HEK293T (cell line): ENCODE measurements around the gene DDX11.

ENCODE experiments used
- CTCF ChIA-PET: fragments of 350-600 bp; formaldehyde crosslinking; extraction: SDS; loops from one replicate; lab custom pipeline; 2021; ENCODE audit warnings: antibody characterized with exemption, inconsistent platforms; lab: Yijun Ruan, JAX
- POLR2A ChIA-PET: fragments of 350-600 bp; formaldehyde crosslinking; extraction: SDS; loops from one replicate; lab custom pipeline; 2020; ENCODE audit warnings: antibody characterized with exemption, inconsistent platforms; lab: Yijun Ruan, JAX
- DNase-seq: peaks from one replicate; pipeline ENCODE4 v3.0.0; 2012; ENCODE audit warnings: mixed read lengths; ENCODE audit errors: extremely low spot score
- ARNT ChIP-seq: fragments of 450-650 bp; IDR thresholded peaks from 2 replicates; pipeline ENCODE4 v1.6.1; 2017; ENCODE audit warnings: mild to moderate bottlenecking
- BHLHE40 ChIP-seq: fragments of 450-650 bp; IDR thresholded peaks from 2 replicates; pipeline ENCODE4 v1.6.1; 2016; ENCODE audit warnings: mild to moderate bottlenecking, moderate library complexity, borderline replicate concordance
- CTBP1 ChIP-seq: fragments of 450-650 bp; IDR thresholded peaks from 2 replicates; pipeline ENCODE4 v1.6.1; 2016; ENCODE audit warnings: borderline replicate concordance
- ELF4 ChIP-seq: fragments of 450-650 bp; IDR thresholded peaks from 2 replicates; pipeline ENCODE4 v1.6.1; 2017; ENCODE audit warnings: antibody characterized with exemption
- FOXA1 ChIP-seq: fragments of 450-650 bp; IDR thresholded peaks from 2 replicates; pipeline ENCODE4 v1.6.1; 2016; ENCODE audit warnings: mild to moderate bottlenecking
- FOXK2 ChIP-seq: fragments of 450-650 bp; IDR thresholded peaks from 2 replicates; pipeline ENCODE4 v1.6.1; 2016; ENCODE audit warnings: mild to moderate bottlenecking
- FOXM1 ChIP-seq: fragments of 450-650 bp; IDR thresholded peaks from 2 replicates; pipeline ENCODE4 v1.6.1; 2017; ENCODE audit warnings: mild to moderate bottlenecking, borderline replicate concordance
- HDGF ChIP-seq: fragments of 450-650 bp; IDR thresholded peaks from 2 replicates; pipeline ENCODE4 v1.6.1; 2017; ENCODE audit warnings: antibody characterized with exemption, borderline replicate concordance
- L3MBTL2 ChIP-seq: fragments of 450-650 bp; conservative IDR thresholded peaks from 2 replicates; pipeline ENCODE4 v1.6.1; 2016; ENCODE audit warnings: mild to moderate bottlenecking
- LEF1 ChIP-seq: fragments of 450-650 bp; IDR thresholded peaks from 2 replicates; pipeline ENCODE4 v1.6.1; 2017; ENCODE audit warnings: mild to moderate bottlenecking, borderline replicate concordance
- NFRKB ChIP-seq: fragments of 450-650 bp; IDR thresholded peaks from 2 replicates; pipeline ENCODE4 v1.6.1; 2016; ENCODE audit warnings: mild to moderate bottlenecking, moderate library complexity
- SP1 ChIP-seq: fragments of 450-650 bp; IDR thresholded peaks from 2 replicates; pipeline ENCODE4 v1.6.1; 2017
- SUZ12 ChIP-seq: fragments of 450-650 bp; IDR thresholded peaks from 2 replicates; pipeline ENCODE4 v1.6.1; 2016; ENCODE audit warnings: mild to moderate bottlenecking
- TARDBP ChIP-seq: fragments of 450-650 bp; IDR thresholded peaks from 2 replicates; pipeline ENCODE4 v1.6.1; 2016
- ZNF384 ChIP-seq: fragments of 450-650 bp; IDR thresholded peaks from 2 replicates; pipeline ENCODE4 v1.6.1; 2016
- TF ChIP-seq, protein P1 (sequence below): fragments of 450-650 bp; IDR thresholded peaks from 2 replicates; pipeline ENCODE4 v1.6.1; 2016

DDX11 gene

DNA sequence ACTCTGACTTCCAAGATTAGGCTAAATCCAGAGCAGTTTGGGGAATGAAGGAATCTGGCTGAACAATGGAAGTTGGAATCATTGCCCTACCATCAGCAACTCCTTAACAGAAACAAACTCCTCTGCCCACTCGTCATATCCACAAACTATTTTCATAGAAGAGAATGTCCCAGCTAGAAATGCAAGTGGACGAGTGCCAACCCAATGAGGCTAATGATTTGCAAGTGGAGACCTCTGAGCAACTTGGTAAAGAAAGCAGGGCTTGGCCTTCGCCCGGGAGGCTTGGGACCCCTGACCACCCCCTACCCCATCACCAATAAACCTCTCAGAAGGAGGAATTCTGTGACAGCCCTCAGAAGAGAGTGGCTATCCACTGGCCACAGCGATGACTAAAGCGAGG is 40.0 kb upstream of the DDX11 start:
- no peak for DNase-seq
- TF ChIP-seq, protein P1, sequence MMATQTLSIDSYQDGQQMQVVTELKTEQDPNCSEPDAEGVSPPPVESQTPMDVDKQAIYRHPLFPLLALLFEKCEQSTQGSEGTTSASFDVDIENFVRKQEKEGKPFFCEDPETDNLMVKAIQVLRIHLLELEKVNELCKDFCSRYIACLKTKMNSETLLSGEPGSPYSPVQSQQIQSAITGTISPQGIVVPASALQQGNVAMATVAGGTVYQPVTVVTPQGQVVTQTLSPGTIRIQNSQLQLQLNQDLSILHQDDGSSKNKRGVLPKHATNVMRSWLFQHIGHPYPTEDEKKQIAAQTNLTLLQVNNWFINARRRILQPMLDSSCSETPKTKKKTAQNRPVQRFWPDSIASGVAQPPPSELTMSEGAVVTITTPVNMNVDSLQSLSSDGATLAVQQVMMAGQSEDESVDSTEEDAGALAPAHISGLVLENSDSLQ: no peak
- TF ChIP-seq BHLHE40: no peak
- no peak for TF ChIP-seq FOXK2
- no peak for TF ChIP-seq SUZ12
- no peak for TF ChIP-seq HDGF
- no peak for TF ChIP-seq SP1
- TF ChIP-seq L3MBTL2: no peak
- TF ChIP-seq TARDBP: no peak
- TF ChIP-seq FOXM1: no peak
- ChIA-PET CTCF (no interaction called here), POLR2A (no interaction called here)

DNA sequence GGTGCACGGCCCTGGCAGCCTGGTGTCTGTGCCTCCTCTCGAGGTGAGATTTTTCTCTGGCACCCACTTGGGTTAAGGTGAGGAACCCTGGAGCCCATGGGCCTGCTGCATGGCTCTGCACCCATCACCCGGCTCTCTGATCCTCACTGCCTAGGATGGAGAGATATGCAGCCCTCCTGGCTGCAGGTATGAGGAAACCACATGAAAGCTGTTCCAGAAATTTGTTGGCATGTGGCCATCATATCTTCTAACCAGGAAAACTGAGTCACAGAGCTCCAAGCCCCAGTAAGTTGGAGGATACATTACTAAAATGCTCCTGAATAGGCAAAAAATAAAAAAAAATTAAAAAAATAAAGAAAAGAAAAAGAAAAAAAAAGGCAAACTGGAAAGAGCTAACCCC is 39.3 kb upstream of the DDX11 start:
- ChIA-PET POLR2A (no interaction called here), CTCF (no interaction called here)
- no peak for DNase-seq
- TF ChIP-seq HDGF (no peak), CTBP1 (no peak), BHLHE40 (no peak), NFRKB (no peak), FOXM1 (no peak), ELF4 (no peak), L3MBTL2 (no peak), ZNF384 (no peak), FOXA1 (no peak), ARNT (no peak), SP1 (no peak), FOXK2 (no peak)
- TF ChIP-seq, protein P1: no peak

DNA sequence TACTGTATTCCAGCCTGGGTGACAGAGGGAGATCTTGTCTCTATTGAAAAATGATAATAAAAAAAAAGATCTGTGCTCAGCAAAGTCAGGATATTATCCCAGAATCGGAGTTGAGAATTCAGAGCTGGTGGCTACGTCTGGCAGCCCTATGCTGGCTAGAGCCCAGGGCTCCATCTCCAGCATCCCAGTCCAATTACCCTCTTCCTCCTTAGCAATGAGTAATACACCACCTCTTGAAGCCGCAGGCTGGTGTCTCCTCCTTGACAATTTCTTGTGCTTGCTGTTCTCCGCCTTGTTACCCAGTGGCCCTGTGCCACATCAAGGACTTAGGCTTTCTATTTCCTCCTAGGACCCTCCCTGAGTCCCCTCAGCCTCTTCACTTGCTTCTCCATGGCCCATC is 38.4 kb upstream of the DDX11 start:
- ChIA-PET CTCF (no interaction called here), POLR2A (no interaction called here)
- no peak for DNase-seq
- TF ChIP-seq HDGF (no peak), SP1 (no peak), LEF1 (no peak), ARNT (no peak), CTBP1 (no peak), FOXA1 (no peak), NFRKB (no peak), SUZ12 (no peak), ZNF384 (no peak), TARDBP (no peak), FOXM1 (no peak), ELF4 (no peak), BHLHE40 (no peak)
- TF ChIP-seq, protein P1: no peak

DNA sequence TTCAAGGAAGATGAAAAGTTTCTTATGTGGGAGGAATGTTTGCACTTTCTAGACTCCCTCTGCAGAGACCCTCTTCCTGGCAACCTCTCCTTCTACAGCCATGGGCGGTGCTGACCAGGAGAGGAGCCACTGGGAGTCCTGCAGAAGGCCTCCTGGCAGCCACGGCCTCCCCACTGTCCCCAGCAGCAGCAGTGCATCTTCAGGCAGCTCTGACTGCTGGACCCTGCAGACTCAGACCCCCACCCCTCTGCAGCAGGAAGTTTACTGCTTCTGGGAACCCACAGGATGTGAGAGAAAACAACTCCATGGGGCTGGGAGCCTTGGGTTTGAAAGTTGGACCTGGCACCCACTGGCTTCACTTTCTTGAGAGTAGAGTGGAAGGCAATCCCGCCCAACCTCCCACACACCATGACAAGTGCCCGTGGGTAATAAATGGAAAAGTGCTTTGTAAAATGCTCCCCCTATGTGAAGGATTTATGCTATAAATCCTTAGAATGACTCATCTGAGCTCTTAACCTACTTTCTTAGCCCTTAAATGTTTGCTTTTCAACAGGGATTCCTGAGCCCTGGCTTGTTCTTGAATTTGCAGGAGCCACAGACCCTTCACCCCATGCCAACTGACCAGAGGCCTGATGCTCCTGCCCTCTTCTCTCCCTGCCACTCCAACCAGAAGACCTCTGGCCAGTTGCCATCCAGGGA is 37.5 kb upstream of the DDX11 start:
- no peak for DNase-seq
- no peak for TF ChIP-seq FOXA1
- no peak for TF ChIP-seq FOXM1
- no peak for TF ChIP-seq ARNT
- TF ChIP-seq BHLHE40: no peak
- TF ChIP-seq ELF4: no peak
- no peak for TF ChIP-seq NFRKB
- no peak for TF ChIP-seq LEF1
- CTCF ChIA-PET: no interaction called here
- POLR2A ChIA-PET: no interaction called here

DNA sequence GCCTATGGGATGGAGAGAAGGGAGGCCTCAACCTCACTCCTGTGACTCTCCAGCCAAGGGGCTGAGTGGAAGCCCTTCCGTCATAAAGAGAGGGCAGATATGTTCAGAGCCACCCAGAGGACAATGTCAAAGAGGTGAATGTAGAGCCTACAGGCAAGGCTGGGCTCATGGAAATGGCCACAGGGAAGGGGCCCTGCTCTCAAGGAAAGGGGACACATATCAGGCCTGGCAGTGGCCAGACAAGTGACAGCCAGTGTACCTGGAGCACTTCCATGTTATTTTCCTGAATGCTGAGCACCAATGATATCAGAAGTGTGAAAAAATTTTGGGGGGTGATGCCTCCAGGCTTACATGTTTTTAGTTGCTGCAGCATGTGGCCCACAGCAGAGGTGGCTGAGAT is 36.6 kb upstream of the DDX11 start:
- ChIA-PET POLR2A (no interaction called here), CTCF (no interaction called here)
- DNase-seq: no peak
- TF ChIP-seq TARDBP (no peak), L3MBTL2 (no peak), HDGF (no peak), FOXM1 (no peak), FOXA1 (no peak), ARNT (no peak), NFRKB (no peak), ZNF384 (no peak), CTBP1 (no peak), LEF1 (no peak), ELF4 (no peak)
- TF ChIP-seq, protein P1: no peak

DNA sequence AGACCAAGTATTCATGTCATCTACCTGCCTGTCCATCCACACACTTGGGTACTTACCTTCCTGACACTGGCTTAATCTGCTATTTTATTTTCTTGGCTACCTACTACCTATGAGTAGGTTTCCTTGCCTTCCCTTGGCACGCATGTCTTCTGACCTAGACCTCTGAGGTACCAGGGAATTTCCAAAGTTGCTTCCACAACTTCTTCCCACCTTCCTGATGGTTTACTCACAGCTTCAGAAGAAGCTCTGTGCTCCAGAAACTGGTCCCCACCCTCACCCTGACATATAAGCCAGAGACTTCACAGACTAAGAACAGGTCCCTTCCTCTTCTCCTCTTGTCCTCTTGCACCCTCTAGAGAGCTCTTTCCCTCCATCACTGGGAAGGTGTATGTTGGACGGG is 35.7 kb upstream of the DDX11 start:
- TF ChIP-seq ZNF384 (no peak), ELF4 (no peak), CTBP1 (no peak), NFRKB (no peak), LEF1 (no peak), SUZ12 (no peak)
- CTCF ChIA-PET: interaction anchor here (1.4 kb wide), 1 partner anchor 16 kb away, joined by 3 read pairs; no protein-coding TSS in a partner anchor
- no peak for DNase-seq
- POLR2A ChIA-PET: no interaction called here
